ENCODE results near the gene TMEM141. TPM values are rescaled to one million over a fixed set of nuclear protein-coding genes. Genes with fewer than 3 reads are reported as not detected.

The TMEM141 gene
- total RNA-seq, 4 donors from 2014 or later: 46.9 to 70.2 (median 51.1) TPM

DNA sequence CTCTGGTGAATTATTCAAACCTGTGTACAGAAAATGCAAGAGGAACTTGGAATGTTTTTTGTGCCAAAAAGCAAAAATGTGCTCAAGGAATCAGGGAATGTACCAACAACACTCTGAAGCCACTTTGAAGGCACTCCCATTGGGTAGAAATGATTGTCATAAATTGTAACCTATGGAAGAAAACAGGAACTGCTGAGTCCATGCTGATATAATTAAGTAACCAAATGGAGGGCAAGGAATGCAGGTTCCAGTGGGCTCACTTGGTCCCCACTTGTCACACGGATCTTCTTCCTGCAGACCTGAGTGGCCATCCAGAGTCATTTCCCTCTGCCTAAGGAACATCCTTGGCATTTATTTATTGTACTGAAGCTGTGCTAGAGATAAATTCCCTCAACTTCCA, 39.9 kb upstream of the TMEM141 start:
- H3K4me1 ChIP-seq: peaks cover 0 to 3% of the 10 kb centered on the region in 2 donors
- no peak overlapping the region for H3K27ac ChIP-seq
- DNase-seq (no peak), ATAC-seq (no peak)
- H3K4me3 ChIP-seq: no peak overlapping the region
- in situ Hi-C loops (cut with MboI; ENCODE audit: low sequenced_read_pairs in 4 of 4) (no loop called here), intact Hi-C loops (cut with DNase I; ENCODE audit: low total_unique reads) (no loop called here)
- no peaks in the 10 kb centered on the region for H3K9me3 ChIP-seq
- H3K36me3 ChIP-seq: no peaks in the 10 kb centered on the region
- no peak for TF ChIP-seq POLR2A (IDR thresholded peaks at IDR 0.05)
- TF ChIP-seq, protein P1, sequence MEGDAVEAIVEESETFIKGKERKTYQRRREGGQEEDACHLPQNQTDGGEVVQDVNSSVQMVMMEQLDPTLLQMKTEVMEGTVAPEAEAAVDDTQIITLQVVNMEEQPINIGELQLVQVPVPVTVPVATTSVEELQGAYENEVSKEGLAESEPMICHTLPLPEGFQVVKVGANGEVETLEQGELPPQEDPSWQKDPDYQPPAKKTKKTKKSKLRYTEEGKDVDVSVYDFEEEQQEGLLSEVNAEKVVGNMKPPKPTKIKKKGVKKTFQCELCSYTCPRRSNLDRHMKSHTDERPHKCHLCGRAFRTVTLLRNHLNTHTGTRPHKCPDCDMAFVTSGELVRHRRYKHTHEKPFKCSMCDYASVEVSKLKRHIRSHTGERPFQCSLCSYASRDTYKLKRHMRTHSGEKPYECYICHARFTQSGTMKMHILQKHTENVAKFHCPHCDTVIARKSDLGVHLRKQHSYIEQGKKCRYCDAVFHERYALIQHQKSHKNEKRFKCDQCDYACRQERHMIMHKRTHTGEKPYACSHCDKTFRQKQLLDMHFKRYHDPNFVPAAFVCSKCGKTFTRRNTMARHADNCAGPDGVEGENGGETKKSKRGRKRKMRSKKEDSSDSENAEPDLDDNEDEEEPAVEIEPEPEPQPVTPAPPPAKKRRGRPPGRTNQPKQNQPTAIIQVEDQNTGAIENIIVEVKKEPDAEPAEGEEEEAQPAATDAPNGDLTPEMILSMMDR (IDR thresholded peaks at IDR 0.05 in 4 of 5, conservative IDR thresholded peaks at IDR 0.05 in 1 of 5): no peak
- no peaks in the 10 kb centered on the region for H3K27me3 ChIP-seq

- H3K27ac ChIP-seq: no peak overlapping the region
- no peaks in the 10 kb centered on the region for H3K36me3 ChIP-seq
- ATAC-seq: no peak
- intact Hi-C loops (cut with DNase I; ENCODE audit: low total_unique reads): no loop called here
- H3K4me1 ChIP-seq: peaks cover 0 to 3% of the 10 kb centered on the region in 2 donors
- no peak for TF ChIP-seq POLR2A (IDR thresholded peaks at IDR 0.05)
- TF ChIP-seq, protein P1 (IDR thresholded peaks at IDR 0.05 in 4 of 5, conservative IDR thresholded peaks at IDR 0.05 in 1 of 5): no peak
- DNase-seq: no peak
- H3K4me3 ChIP-seq: no peak overlapping the region
- H3K9me3 ChIP-seq: no peaks in the 10 kb centered on the region
- in situ Hi-C loops (cut with MboI; ENCODE audit: low sequenced_read_pairs in 4 of 4): no loop called here
- H3K27me3 ChIP-seq: no peaks in the 10 kb centered on the region
These were observed 39.3 kb upstream of the TMEM141 start for GRCh38 chr9:136751814-136752213.

- H3K27me3 ChIP-seq: no peaks in the 10 kb centered on the region
- TF ChIP-seq, protein P1 (IDR thresholded peaks at IDR 0.05 in 4 of 5, conservative IDR thresholded peaks at IDR 0.05 in 1 of 5): no peak
- no peak for TF ChIP-seq POLR2A (IDR thresholded peaks at IDR 0.05)
- in situ Hi-C loops (cut with MboI; ENCODE audit: low sequenced_read_pairs in 4 of 4) (no loop called here), intact Hi-C loops (cut with DNase I; ENCODE audit: low total_unique reads) (no loop called here)
- ATAC-seq (no peak), DNase-seq (no peak)
- no peak overlapping the region for H3K4me3 ChIP-seq
- no peaks in the 10 kb centered on the region for H3K9me3 ChIP-seq
- H3K4me1 ChIP-seq: peaks cover 13 to 14% of the 10 kb centered on the region in 2 donors
- no peaks in the 10 kb centered on the region for H3K36me3 ChIP-seq
- no peak overlapping the region for H3K27ac ChIP-seq
These were observed 37.6 kb upstream of the TMEM141 start for GRCh38 chr9:136753371-136754058.

GRCh38 chr9:136754059-136754572, 37.0 kb upstream of the TMEM141 start:
- Histone ChIP-seq H3K4me1 (peaks cover 13 to 14% of the 10 kb centered on the region in 2 donors), H3K9me3 (no peaks in the 10 kb centered on the region), H3K27ac (no peak overlapping the region), H3K27me3 (no peaks in the 10 kb centered on the region), H3K4me3 (no peak overlapping the region), H3K36me3 (no peaks in the 10 kb centered on the region)
- ATAC-seq: no peak
- no peak for DNase-seq
- intact Hi-C loops (cut with DNase I; ENCODE audit: low total_unique reads): no loop called here
- no peak for TF ChIP-seq POLR2A (IDR thresholded peaks at IDR 0.05)
- TF ChIP-seq, protein P1 (IDR thresholded peaks at IDR 0.05 in 4 of 5, conservative IDR thresholded peaks at IDR 0.05 in 1 of 5): no peak
- in situ Hi-C loops (cut with MboI; ENCODE audit: low sequenced_read_pairs in 4 of 4): no loop called here
